ENCODE measurements around the gene CDHR1.
"Not testable (repeated sequence)": the region's sequence is repeated elsewhere in the genome, so short reads cannot be mapped to it uniquely, and the experiment has no call there.

DNA sequence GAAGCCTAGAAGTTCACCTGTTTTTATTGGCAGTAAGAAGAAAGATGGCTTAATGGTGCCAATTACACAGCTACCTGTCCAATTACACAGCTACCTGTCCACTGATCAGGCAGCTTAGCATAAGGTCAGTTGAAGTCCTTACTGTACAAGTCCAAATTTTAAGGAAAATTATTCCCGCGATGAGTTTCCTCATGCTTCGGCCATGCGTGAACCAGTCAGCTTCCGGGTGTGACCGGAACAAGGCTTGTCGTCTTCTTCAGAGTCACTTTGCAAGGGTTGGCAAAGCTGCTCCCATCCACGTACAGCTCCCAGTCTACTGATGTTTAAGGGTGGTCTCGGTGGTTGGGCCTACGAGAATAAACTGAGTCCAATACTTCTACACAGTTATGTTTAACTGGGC, 26.0 kb upstream of the CDHR1 start:
- TF ChIP-seq CTCF (IDR thresholded peaks at IDR 0.05 in 8 of 11, conservative IDR thresholded peaks at IDR 0.05 in 3 of 11); POLR2AphosphoS5 (IDR thresholded peaks at IDR 0.05): not testable (repeated sequence)

All from spleen (tissue), 7 donors.